Keratinocyte (primary cell): ENCODE measurements around the gene PLD1. TPM values are rescaled to one million over a fixed set of nuclear protein-coding genes. Genes with fewer than 3 reads are reported as not detected.

Experiments used
- DNase-seq: peaks from one replicate; pipeline ENCODE4 v3.0.0-alpha.2; 2011; ENCODE audit warnings: low read depth, missing footprints, low spot score
- FAIRE-seq: peaks from 2 replicates; lab custom pipeline; 2011; peaks lifted over from hg19 to GRCh38; lab: Jason Lieb, UNC
- H2AFZ ChIP-seq: 2 replicates; pipeline ENCODE4 v1.6.0; 2012; ENCODE audit warnings: low read length, control low read depth, inconsistent platforms; ENCODE audit not compliant: control insufficient read depth
- H3K27ac ChIP-seq: 2 replicates; pipeline ENCODE4 v1.5.1; 2011; ENCODE audit warnings: low read length; ENCODE audit not compliant: control insufficient read depth, insufficient read depth
- H3K27me3 ChIP-seq: 3 replicates; pipeline ENCODE4 v1.6.0; 2011; ENCODE audit warnings: low read length; ENCODE audit not compliant: control insufficient read depth, insufficient read depth; ENCODE audit errors: extremely low read depth
- H3K36me3 ChIP-seq, 2 experiments: 2 replicates in 1 of 2; 3 replicates in 1 of 2; pipeline ENCODE4 v1.5.1; 2011; ENCODE audit warnings: low read length in 2 of 2, mild to moderate bottlenecking in 1 of 2; ENCODE audit not compliant: control insufficient read depth in 2 of 2, insufficient read depth in 2 of 2; ENCODE audit errors: extremely low read depth in 1 of 2
- H3K4me1 ChIP-seq: 3 replicates; pipeline ENCODE4 v1.5.1; 2011; ENCODE audit warnings: low read length; ENCODE audit not compliant: control insufficient read depth, insufficient read depth; ENCODE audit errors: extremely low read depth
- H3K4me2 ChIP-seq: 3 replicates; pipeline ENCODE4 v1.6.0; 2011; ENCODE audit warnings: low read depth, low read length; ENCODE audit not compliant: control insufficient read depth, insufficient read depth; ENCODE audit errors: extremely low read depth
- H3K4me3 ChIP-seq, 3 experiments: fragments of 200-600 bp in 1 of 3; sonication (generic) in 1 of 3; 2 replicates in 2 of 3; 3 replicates in 1 of 3; pipeline ENCODE4 v1.5.1; 2011 to 2016; ENCODE audit warnings: low read length in 3 of 3, mild to moderate bottlenecking in 3 of 3, control low read depth in 2 of 3, inconsistent platforms in 1 of 3, low read depth in 1 of 3, mixed read lengths in 1 of 3, mixed run types in 1 of 3, moderate library complexity in 1 of 3; ENCODE audit not compliant: control insufficient read depth in 2 of 3, insufficient read depth in 2 of 3; ENCODE audit errors: extremely low read depth in 1 of 3
- H3K79me2 ChIP-seq: 2 replicates; pipeline ENCODE4 v1.6.0; 2012; ENCODE audit warnings: low read length; ENCODE audit not compliant: control insufficient read depth, insufficient read depth
- H3K9ac ChIP-seq: 3 replicates; pipeline ENCODE4 v1.6.0; 2011; ENCODE audit warnings: low read length; ENCODE audit not compliant: control insufficient read depth, insufficient read depth; ENCODE audit errors: extremely low read depth
- H3K9me1 ChIP-seq: 3 replicates; pipeline ENCODE4 v1.6.0; 2011; ENCODE audit warnings: low read length; ENCODE audit not compliant: control insufficient read depth, insufficient read depth; ENCODE audit errors: extremely low read depth
- H3K9me3 ChIP-seq: 2 replicates; pipeline ENCODE4 v1.5.1; 2012; ENCODE audit warnings: low read depth, low read length; ENCODE audit not compliant: control insufficient read depth
- H4K20me1 ChIP-seq: 3 replicates; pipeline ENCODE4 v1.6.0; 2011; ENCODE audit warnings: low read length; ENCODE audit not compliant: control insufficient read depth, insufficient read depth; ENCODE audit errors: extremely low read depth
- EZH2 ChIP-seq: IDR thresholded peaks from one replicate; pipeline ENCODE4 v1.6.1; 2012; ENCODE audit warnings: inconsistent platforms, mild to moderate bottlenecking, low read length, moderate library complexity
- dilution Hi-C: fragments of 300-500 bp; cut with MboI; formaldehyde crosslinking; loops from one replicate; pipeline ENCODE4 v1.7.0; 2020; ENCODE audit warnings: low sequenced_read_pairs; ENCODE audit not compliant: extremely low pct_ligation_motif_present
- polyA plus RNA-seq, 5 experiments: library from polyadenylated mRNA; depleted of rRNA in 3 of 5; stranded (reverse) in 3 of 5; stranded (forward) in 1 of 5; unstranded in 1 of 5; fragments of >200 nt; gene quantifications; 1 replicate in 1 of 5; 2 replicates in 3 of 5; 3 replicates in 1 of 5; pipeline versions ENCODE4 v1.2.1 to v1.2.3, GENCODE V29; 2011 to 2012; ENCODE audit warnings: missing spikeins in 2 of 5, low read depth in 1 of 5, low replicate concordance in 1 of 5
- TF ChIP-seq, protein P1 (sequence below), 3 experiments: IDR thresholded peaks in 1 of 3; conservative IDR thresholded peaks in 1 of 3; optimal IDR thresholded peaks in 1 of 3; 2 replicates in 2 of 3; 3 replicates in 1 of 3; pipeline versions ENCODE3 to v1.5.1; 2011; ENCODE audit warnings: low read length in 3 of 3, mild to moderate bottlenecking in 3 of 3, moderate library complexity in 2 of 3, control low read depth in 1 of 3, inconsistent platforms in 1 of 3; ENCODE audit not compliant: insufficient read depth in 2 of 3; ENCODE audit errors: extremely low read depth in 1 of 3

The PLD1 gene
- polyA plus RNA-seq, 1 donor (not counting 4 experiments of a cell fraction or from before 2014, with no cell fraction given), result 14.7 TPM

DNA sequence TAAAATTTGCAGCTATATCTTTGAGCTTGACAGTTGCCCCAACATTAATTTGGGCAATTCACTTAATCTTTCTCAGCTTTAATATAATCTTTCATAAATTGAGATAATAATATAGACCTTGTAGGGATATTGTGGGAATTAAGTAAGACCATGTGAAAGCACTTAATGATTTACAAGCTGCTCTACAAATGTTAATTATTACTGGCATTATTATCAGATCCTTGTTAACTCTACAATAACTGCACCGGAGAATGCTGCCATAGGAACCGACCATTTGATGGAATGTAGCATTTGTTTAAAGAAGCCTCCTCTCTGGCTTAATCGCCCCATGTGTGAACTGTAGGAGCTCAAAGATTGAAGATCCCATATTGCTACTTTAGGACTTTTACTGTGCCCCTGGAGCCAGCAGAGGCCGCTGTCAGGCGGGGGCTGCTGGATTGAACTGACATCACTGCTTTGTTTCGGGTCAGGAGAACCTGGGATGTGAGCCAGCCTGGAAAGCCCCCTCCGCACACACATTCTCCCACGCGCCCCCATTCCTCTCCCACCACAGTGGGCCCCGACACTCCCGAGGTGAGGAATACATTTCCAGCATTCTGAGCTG is 195.9 kb downstream of the PLD1 start:
- Histone ChIP-seq H3K36me3 (no peaks in the 10 kb centered on the region), H3K9me3 (no peaks in the 10 kb centered on the region), H3K4me2 (no peak overlapping the region), H3K9me1 (no peaks in the 10 kb centered on the region), H3K9ac (no peak overlapping the region), H3K4me3 (no peak overlapping the region), H4K20me1 (no peaks in the 10 kb centered on the region), H3K27me3 (no peaks in the 10 kb centered on the region), H3K79me2 (no peaks in the 10 kb centered on the region), H3K27ac (no peak overlapping the region), H2AFZ (no peak overlapping the region), H3K4me1 (no peaks in the 10 kb centered on the region)
- no peak for DNase-seq
- dilution Hi-C loops, result no loop called here
- TF ChIP-seq, protein P1, sequence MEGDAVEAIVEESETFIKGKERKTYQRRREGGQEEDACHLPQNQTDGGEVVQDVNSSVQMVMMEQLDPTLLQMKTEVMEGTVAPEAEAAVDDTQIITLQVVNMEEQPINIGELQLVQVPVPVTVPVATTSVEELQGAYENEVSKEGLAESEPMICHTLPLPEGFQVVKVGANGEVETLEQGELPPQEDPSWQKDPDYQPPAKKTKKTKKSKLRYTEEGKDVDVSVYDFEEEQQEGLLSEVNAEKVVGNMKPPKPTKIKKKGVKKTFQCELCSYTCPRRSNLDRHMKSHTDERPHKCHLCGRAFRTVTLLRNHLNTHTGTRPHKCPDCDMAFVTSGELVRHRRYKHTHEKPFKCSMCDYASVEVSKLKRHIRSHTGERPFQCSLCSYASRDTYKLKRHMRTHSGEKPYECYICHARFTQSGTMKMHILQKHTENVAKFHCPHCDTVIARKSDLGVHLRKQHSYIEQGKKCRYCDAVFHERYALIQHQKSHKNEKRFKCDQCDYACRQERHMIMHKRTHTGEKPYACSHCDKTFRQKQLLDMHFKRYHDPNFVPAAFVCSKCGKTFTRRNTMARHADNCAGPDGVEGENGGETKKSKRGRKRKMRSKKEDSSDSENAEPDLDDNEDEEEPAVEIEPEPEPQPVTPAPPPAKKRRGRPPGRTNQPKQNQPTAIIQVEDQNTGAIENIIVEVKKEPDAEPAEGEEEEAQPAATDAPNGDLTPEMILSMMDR (optimal IDR thresholded peaks at IDR 0.05 in 1 of 3, IDR thresholded peaks at IDR 0.05 in 1 of 3, conservative IDR thresholded peaks at IDR 0.05 in 1 of 3; ENCODE audit: extremely low read depth in 1 of 3, insufficient read depth in 2 of 3, low read length in 3 of 3), result peak in 1 of 3 experiments; percentile 26
- TF ChIP-seq EZH2, result no peak
- FAIRE-seq, result no peak

DNA sequence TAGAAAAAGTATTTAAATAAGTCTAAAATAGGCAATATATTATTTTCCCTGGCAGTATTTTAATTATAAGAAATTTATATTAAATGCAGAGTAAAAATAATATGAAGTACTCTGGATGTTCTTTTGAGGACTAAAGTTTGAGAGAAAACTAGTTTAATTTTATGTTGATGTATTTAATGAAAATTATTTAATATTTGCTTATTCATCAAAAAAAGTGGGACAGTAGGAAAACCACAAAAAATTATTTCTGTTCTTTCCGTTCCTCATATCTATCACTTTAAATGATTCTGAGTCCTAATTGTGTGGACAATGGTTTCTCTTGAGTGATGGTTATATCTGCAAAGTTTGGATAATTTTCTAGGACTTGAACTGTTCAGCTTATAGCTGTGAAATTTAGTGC is 202.8 kb downstream of the PLD1 start:
- Histone ChIP-seq H3K9me3 (no peaks in the 10 kb centered on the region), H3K4me1 (no peaks in the 10 kb centered on the region), H3K27ac (no peak overlapping the region), H3K4me2 (no peak overlapping the region), H3K9me1 (no peaks in the 10 kb centered on the region), H2AFZ (no peak overlapping the region), H3K27me3 (no peaks in the 10 kb centered on the region), H3K4me3 (no peak overlapping the region), H4K20me1 (no peaks in the 10 kb centered on the region), H3K36me3 (no peaks in the 10 kb centered on the region), H3K9ac (no peak overlapping the region), H3K79me2 (no peaks in the 10 kb centered on the region)
- dilution Hi-C loops, result no loop called here
- FAIRE-seq, result no peak
- TF ChIP-seq EZH2, result no peak
- TF ChIP-seq, protein P1 (optimal IDR thresholded peaks at IDR 0.05 in 1 of 3, IDR thresholded peaks at IDR 0.05 in 1 of 3, conservative IDR thresholded peaks at IDR 0.05 in 1 of 3; ENCODE audit: extremely low read depth in 1 of 3, insufficient read depth in 2 of 3, low read length in 3 of 3), result no peak
- DNase-seq, result no peak
